Thoracic aorta (tissue), 2 donors: ENCODE data around the gene NFKBIE. TPM values are rescaled to one million over a fixed set of nuclear protein-coding genes. Genes with fewer than 3 reads are reported as not detected.

Experiments
- ATAC-seq: fragments of 150-250 bp; one replicate; pipeline ENCODE4 v1.8.0; 2017; ENCODE audit warnings: low read depth; ENCODE audit not compliant: insufficient number of reproducible peaks, low FRiP score
- DNase-seq: peaks from one replicate; pipeline ENCODE4 v3.0.0-alpha.2; 2020; ENCODE audit warnings: low spot score
- H3K27ac ChIP-seq, 2 donors: fragments of 200-600 bp; sonication (generic); 1 replicate in 1 of 2; 2 replicates in 1 of 2; pipeline ENCODE4 v1.5.1; 2016; ENCODE audit warnings: mild to moderate bottlenecking in 2 of 2, moderate library complexity in 2 of 2
- H3K27me3 ChIP-seq: fragments of 200-600 bp; sonication (generic); replicated peaks from 2 replicates; pipeline ENCODE4 v1.6.0; 2016; ENCODE audit warnings: mild to moderate bottlenecking; ENCODE audit not compliant: insufficient read depth
- H3K36me3 ChIP-seq: fragments of 200-600 bp; sonication (generic); one replicate; pipeline ENCODE4 v1.5.1; 2016
- H3K4me1 ChIP-seq, 2 donors: fragments of 200-600 bp; sonication (generic); 1 replicate in 1 of 2; 2 replicates in 1 of 2; pipeline versions ENCODE4 v1.5.1 to v1.6.0; 2016; ENCODE audit warnings: low read depth in 2 of 2, mild to moderate bottlenecking in 1 of 2; ENCODE audit not compliant: control insufficient read depth in 1 of 2
- H3K4me3 ChIP-seq: fragments of 200-600 bp; sonication (generic); 2 replicates; pipeline ENCODE4 v1.5.1; 2016; ENCODE audit warnings: mild to moderate bottlenecking
- H3K9me3 ChIP-seq: fragments of 200-600 bp; sonication (generic); 2 replicates; pipeline ENCODE4 v1.5.1; 2016
- CTCF ChIP-seq: fragments of 200-600 bp; sonication (generic); IDR thresholded peaks from one replicate; pipeline ENCODE4 v1.5.1; 2019; ENCODE audit warnings: antibody characterized with exemption
- total RNA-seq, 2 donors: library from RNA; depleted of rRNA; stranded (reverse); fragments of >200 nt; gene quantifications; one replicate each; pipeline versions ENCODE4 v1.1.0 to v1.2.3, GENCODE V29; 2016

The NFKBIE gene
- total RNA-seq, 2 donors from 2014 or later, result 5.5 to 10.6 TPM

DNA sequence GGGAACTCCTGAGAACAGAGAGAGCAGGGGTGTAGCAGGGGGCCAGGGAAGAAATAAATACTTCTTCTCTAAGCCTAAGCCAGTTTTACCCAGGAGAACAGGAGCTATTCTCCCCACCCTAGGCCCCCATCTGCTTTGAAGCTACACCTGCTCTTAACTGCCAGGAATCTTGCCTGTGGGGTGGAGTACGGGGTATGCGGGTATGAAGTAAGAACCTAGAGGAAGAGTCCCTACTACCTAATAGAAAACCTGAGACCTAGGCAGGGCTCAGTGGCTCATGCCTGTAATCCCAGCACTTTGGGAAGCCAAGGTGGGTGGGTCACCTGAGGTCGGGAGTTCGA lies 40.4 kb downstream of the NFKBIE start:
- Histone ChIP-seq H3K4me3 (no peak overlapping the region), H3K27me3 (no peaks in the 10 kb centered on the region), H3K4me1 (peaks cover 62 to 74% of the 10 kb centered on the region in 2 donors), H3K27ac (peak overlapping the region; percentile 13 to 98), H3K9me3 (no peaks in the 10 kb centered on the region), H3K36me3 (peaks cover 11% of the 10 kb centered on the region)
- no peak for TF ChIP-seq CTCF
- DNase-seq (no peak), ATAC-seq (no peak)

DNA sequence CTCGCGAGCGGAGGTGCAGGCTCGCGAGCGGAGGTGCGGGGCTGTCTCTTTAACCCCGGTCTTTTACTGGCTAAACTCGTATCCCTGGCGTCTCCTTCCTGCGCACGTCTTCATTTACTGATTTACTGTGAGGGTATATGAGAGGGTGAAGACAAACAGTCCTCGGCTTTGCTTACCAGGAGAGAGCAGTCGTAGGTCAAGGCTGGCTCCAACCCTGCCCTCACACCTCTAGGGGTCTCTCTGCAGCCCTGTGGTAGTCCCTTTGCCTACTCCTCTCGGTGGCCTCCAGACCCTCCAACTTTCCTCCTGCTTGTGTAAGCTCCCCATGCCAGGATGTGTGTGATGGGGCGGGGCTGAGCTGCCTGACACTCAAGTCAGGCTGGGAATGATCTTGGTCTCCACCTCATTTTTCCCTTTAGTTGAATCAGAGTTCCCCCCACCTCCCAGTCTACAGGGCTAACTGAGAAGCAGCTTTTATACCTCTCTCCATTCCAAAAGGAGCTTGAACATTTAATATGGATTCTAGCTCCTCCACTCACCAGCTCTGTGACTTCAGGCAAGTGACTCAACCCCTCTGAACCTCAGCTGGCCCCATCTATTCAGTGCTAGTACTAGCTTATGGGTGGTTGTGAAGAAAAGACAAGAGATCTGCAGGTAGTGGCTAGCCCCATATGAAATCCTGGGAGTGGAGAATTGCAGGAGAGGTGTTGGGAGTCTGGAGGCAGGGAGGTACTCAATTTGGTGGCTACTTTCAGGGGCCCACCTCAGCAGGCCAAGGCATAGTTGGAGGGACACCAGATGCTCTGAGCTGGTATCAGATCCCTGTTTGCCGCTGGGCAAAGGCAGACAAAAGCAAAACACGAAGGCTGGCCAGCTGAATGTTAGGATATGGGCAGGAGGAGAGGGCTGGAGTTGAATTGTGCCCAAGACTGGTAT lies 41.1 kb downstream of the NFKBIE start:
- Histone ChIP-seq H3K36me3 (peaks cover 5% of the 10 kb centered on the region), H3K27me3 (no peaks in the 10 kb centered on the region), H3K27ac (peak overlapping the region; percentile 37 to 98), H3K4me3 (peak overlapping the region; percentile 81), H3K4me1 (peaks cover 63 to 75% of the 10 kb centered on the region in 2 donors), H3K9me3 (no peaks in the 10 kb centered on the region)
- no peak for DNase-seq
- no peak for TF ChIP-seq CTCF
- ATAC-seq, result no peak

- peak within 1 kb of the TSS; percentile 97 to 98 for H3K27ac ChIP-seq
- TF ChIP-seq CTCF, result peak; percentile 32
- no peak for ATAC-seq
- H3K4me1 ChIP-seq, result peaks cover 63 to 80% of the 10 kb centered on the region in 2 donors
- H3K4me3 ChIP-seq, result peak within 1 kb of the TSS; percentile 81
- H3K9me3 ChIP-seq, result no peaks in the 10 kb centered on the region
- DNase-seq, result no peak
- no peaks in the 10 kb centered on the region for H3K36me3 ChIP-seq
- no peaks in the 10 kb centered on the region for H3K27me3 ChIP-seq
These were observed 41.9 kb downstream of the NFKBIE start, which contains the start of gene SLC29A1 for GRCh38 chr6:44223319-44224028. Gene SLC29A1 (plus strand): TSS chr6:44223595. CDS start chr6:44227314, 3,719 bp downstream.

GRCh38 chr6:44222486-44223318 lies 42.6 kb downstream of the NFKBIE start:
- H3K27ac ChIP-seq, result peak overlapping the region; percentile 97 to 98
- no peaks in the 10 kb centered on the region for H3K36me3 ChIP-seq
- peaks cover 67 to 80% of the 10 kb centered on the region in 2 donors for H3K4me1 ChIP-seq
- ATAC-seq (no peak), DNase-seq (no peak)
- H3K27me3 ChIP-seq, result no peaks in the 10 kb centered on the region
- H3K4me3 ChIP-seq, result peak overlapping the region; percentile 81
- H3K9me3 ChIP-seq, result no peaks in the 10 kb centered on the region
- TF ChIP-seq CTCF, result no peak
